MM.1S (cell line): Measurements from ENCODE around the gene TRIM14.

Experiments
- DNase-seq: peaks from one replicate; pipeline ENCODE4 v3.0.0-alpha.2; 2015
- H2AFZ ChIP-seq: fragments of 300-600 bp; sonication (generic); 2 replicates; pipeline ENCODE4 v1.6.0; 2016; ENCODE audit warnings: antibody characterized with exemption, low read length
- H3F3A ChIP-seq: fragments of 300-600 bp; sonication (generic); 2 replicates; pipeline ENCODE4 v1.6.1; 2016; ENCODE audit warnings: mild to moderate bottlenecking, antibody characterized with exemption, low read length, moderate library complexity, mixed read lengths; ENCODE audit not compliant: insufficient read depth
- H3K27ac ChIP-seq: fragments of 300-600 bp; sonication (generic); 2 replicates; pipeline ENCODE4 v1.5.1; 2016; ENCODE audit warnings: mild to moderate bottlenecking, low read length
- H3K27me3 ChIP-seq: fragments of 300-600 bp; sonication (generic); replicated peaks from 2 replicates; pipeline ENCODE4 v1.6.0; 2016; ENCODE audit warnings: low read length; ENCODE audit not compliant: insufficient read depth
- H3K36me3 ChIP-seq: fragments of 300-600 bp; sonication (generic); replicated peaks from 2 replicates; pipeline ENCODE4 v1.6.1; 2016; ENCODE audit warnings: mild to moderate bottlenecking, low read length, mixed read lengths; ENCODE audit not compliant: insufficient read depth
- H3K4me1 ChIP-seq: fragments of 300-600 bp; sonication (generic); 2 replicates; pipeline ENCODE4 v1.6.1; 2016; ENCODE audit warnings: low read length, mixed read lengths
- H3K4me2 ChIP-seq: fragments of 300-600 bp; sonication (generic); 2 replicates; pipeline ENCODE4 v1.6.0; 2016; ENCODE audit warnings: low read depth, low read length
- H3K4me3 ChIP-seq: fragments of 300-600 bp; sonication (generic); 2 replicates; pipeline ENCODE4 v1.5.1; 2016; ENCODE audit warnings: low read length, mixed read lengths
- H3K79me2 ChIP-seq: fragments of 300-600 bp; sonication (generic); 2 replicates; pipeline ENCODE4 v1.6.1; 2016; ENCODE audit warnings: mixed run types, low read length, mixed read lengths
- H3K9ac ChIP-seq: fragments of 300-600 bp; sonication (generic); 2 replicates; pipeline ENCODE4 v1.6.1; 2016; ENCODE audit warnings: low read length, mixed read lengths
- H3K9me2 ChIP-seq: fragments of 300-600 bp; sonication (generic); replicated peaks from 2 replicates; pipeline ENCODE4 v1.6.1; 2016; ENCODE audit warnings: mild to moderate bottlenecking, low read length, mixed read lengths; ENCODE audit not compliant: insufficient read depth
- H3K9me3 ChIP-seq: fragments of 300-600 bp; sonication (generic); replicated peaks from 2 replicates; pipeline ENCODE4 v1.6.1; 2016; ENCODE audit warnings: mild to moderate bottlenecking, low read length, mixed read lengths; ENCODE audit not compliant: insufficient read depth
- H4K20me1 ChIP-seq: fragments of 300-600 bp; sonication (generic); 2 replicates; pipeline ENCODE4 v1.6.1; 2016; ENCODE audit warnings: mild to moderate bottlenecking, low read length, moderate library complexity, mixed read lengths; ENCODE audit not compliant: insufficient read depth
- CTCF ChIP-seq: fragments of 300-600 bp; sonication (generic); IDR thresholded peaks from 2 replicates; pipeline ENCODE4 v1.5.1; 2016; ENCODE audit warnings: antibody characterized with exemption, low read length, mixed read lengths
- EZH2 ChIP-seq: fragments of 300-600 bp; sonication (generic); optimal IDR thresholded peaks from 2 replicates; pipeline ENCODE3; 2017; ENCODE audit warnings: low read depth, mild to moderate bottlenecking, antibody characterized with exemption, low read length, mixed read lengths
- EZH2phosphoT487 ChIP-seq: fragments of 300-600 bp; sonication (generic); IDR thresholded peaks from 2 replicates; pipeline ENCODE4 v1.6.1; 2018; ENCODE audit warnings: antibody characterized with exemption, low read length

The TRIM14 gene

GRCh38 chr9:98083061-98083501 lies 35.9 kb downstream of the TRIM14 start:
- H2AFZ ChIP-seq = no peak overlapping the region
- peaks cover 7% of the 10 kb centered on the region for H3K36me3 ChIP-seq
- no peaks in the 10 kb centered on the region for H3K9me2 ChIP-seq
- no peak for TF ChIP-seq CTCF
- no peak for TF ChIP-seq EZH2
- no peak for TF ChIP-seq EZH2phosphoT487
- no peaks in the 10 kb centered on the region for H3K27me3 ChIP-seq
- H3F3A ChIP-seq = no peaks in the 10 kb centered on the region
- no peaks in the 10 kb centered on the region for H3K79me2 ChIP-seq
- H3K9ac ChIP-seq = no peak overlapping the region
- no peak overlapping the region for H3K4me2 ChIP-seq
- H3K4me3 ChIP-seq = no peak overlapping the region
- no peaks in the 10 kb centered on the region for H3K9me3 ChIP-seq
- no peak overlapping the region for H3K27ac ChIP-seq
- no peaks in the 10 kb centered on the region for H3K4me1 ChIP-seq
- DNase-seq = no peak
- H4K20me1 ChIP-seq = no peaks in the 10 kb centered on the region

- DNase-seq = no peak
- peaks cover 7% of the 10 kb centered on the region for H3K36me3 ChIP-seq
- no peaks in the 10 kb centered on the region for H3K27me3 ChIP-seq
- H3F3A ChIP-seq = no peaks in the 10 kb centered on the region
- no peaks in the 10 kb centered on the region for H3K9me3 ChIP-seq
- no peak for TF ChIP-seq EZH2phosphoT487
- no peak for TF ChIP-seq CTCF
- TF ChIP-seq EZH2 = no peak
- H3K9me2 ChIP-seq = no peaks in the 10 kb centered on the region
- no peaks in the 10 kb centered on the region for H3K79me2 ChIP-seq
- H4K20me1 ChIP-seq = no peaks in the 10 kb centered on the region
- no peak overlapping the region for H2AFZ ChIP-seq
- H3K27ac ChIP-seq = no peak overlapping the region
- no peak overlapping the region for H3K4me3 ChIP-seq
- H3K4me1 ChIP-seq = no peaks in the 10 kb centered on the region
- no peak overlapping the region for H3K4me2 ChIP-seq
- no peak overlapping the region for H3K9ac ChIP-seq
Observed at GRCh38 chr9:98081477-98082219, 37.4 kb downstream of the TRIM14 start.

DNA sequence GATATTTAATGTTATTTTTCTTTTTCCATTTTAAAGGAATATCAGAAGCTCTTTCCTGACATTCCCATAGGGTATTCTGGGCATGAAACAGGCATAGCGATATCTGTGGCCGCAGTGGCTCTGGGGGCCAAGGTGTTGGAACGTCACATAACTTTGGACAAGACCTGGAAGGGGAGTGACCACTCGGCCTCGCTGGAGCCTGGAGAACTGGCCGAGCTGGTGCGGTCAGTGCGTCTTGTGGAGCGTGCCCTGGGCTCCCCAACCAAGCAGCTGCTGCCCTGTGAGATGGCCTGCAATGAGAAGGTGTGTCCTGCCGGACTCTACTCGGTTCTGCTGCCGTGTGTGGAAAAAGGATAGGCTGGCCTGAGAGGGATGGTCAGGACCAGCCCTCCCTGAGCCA lies 38.2 kb downstream of the TRIM14 start:
- no peaks in the 10 kb centered on the region for H3K9me3 ChIP-seq
- DNase-seq = no peak
- no peaks in the 10 kb centered on the region for H3K9me2 ChIP-seq
- no peak overlapping the region for H2AFZ ChIP-seq
- H3K36me3 ChIP-seq = peaks cover 7% of the 10 kb centered on the region
- no peaks in the 10 kb centered on the region for H3K27me3 ChIP-seq
- H3K4me1 ChIP-seq = no peaks in the 10 kb centered on the region
- no peak overlapping the region for H3K27ac ChIP-seq
- no peak overlapping the region for H3K4me3 ChIP-seq
- TF ChIP-seq CTCF (no peak), EZH2 (no peak), EZH2phosphoT487 (no peak)
- no peaks in the 10 kb centered on the region for H3F3A ChIP-seq
- no peaks in the 10 kb centered on the region for H4K20me1 ChIP-seq
- peaks cover 4% of the 10 kb centered on the region; the same call in 1 of the 2 replicates for H3K79me2 ChIP-seq
- H3K4me2 ChIP-seq = no peak overlapping the region
- no peak overlapping the region for H3K9ac ChIP-seq
